ENCODE measurements around the gene COL12A1. TPM values are rescaled to one million over a fixed set of nuclear protein-coding genes. Genes with fewer than 3 reads are reported as not detected.

The COL12A1 gene
- total RNA-seq, 4 donors from 2014 or later, result 14.2 to 45.1 (median 32.3) TPM

DNA sequence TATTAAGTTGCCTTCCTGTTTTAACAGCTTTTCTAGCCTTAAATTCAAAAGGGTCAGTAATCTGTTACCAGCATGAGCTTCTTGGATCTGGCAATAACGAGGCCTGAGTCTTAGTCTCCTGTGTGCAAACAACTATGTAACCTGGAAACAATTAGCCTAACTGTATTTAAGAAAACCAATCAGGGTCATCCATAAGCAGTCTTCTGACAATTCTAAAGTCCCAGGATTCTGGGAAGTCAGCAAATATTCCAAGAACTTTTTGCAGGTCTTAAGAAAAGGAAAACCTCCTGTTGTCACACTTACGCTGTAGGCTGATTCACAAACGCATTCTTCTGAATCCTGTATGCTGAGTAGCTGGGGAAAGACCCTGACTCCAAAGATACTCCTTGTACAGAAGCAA, 90.4 kb downstream of the COL12A1 start:
- WGBS, 2 donors (ENCODE audit: low coverage in 1 of 2), result 51 to 53% methylated on average over 3 of the region's 3 CpGs
- H3K27me3 ChIP-seq, result no peaks in the 10 kb centered on the region
- H3K4me1 ChIP-seq, result peaks cover 0 to 9% (median 0%) of the 10 kb centered on the region in 4 donors
- intact Hi-C loops (cut with DNase I; ENCODE audit: low total_unique reads), result no loop called here
- in situ Hi-C loops (cut with MboI; ENCODE audit: low pct_ligation_motif_present in 1 of 4, low pct_unique_long_range_greater_than_20kb in 1 of 4, low sequenced_read_pairs in 3 of 4), result no loop called here
- H3K9me3 ChIP-seq, result no peaks in the 10 kb centered on the region
- peak overlapping the region in 3 of 4 donors; percentile 26 to 53 (median 32) for H3K27ac ChIP-seq
- H3K36me3 ChIP-seq, result no peaks in the 10 kb centered on the region
- H3K4me3 ChIP-seq, result no peak overlapping the region
- TF ChIP-seq EP300 (IDR thresholded peaks at IDR 0.05; ENCODE audit: low read depth), result no peak
- TF ChIP-seq POLR2AphosphoS5 (IDR thresholded peaks at IDR 0.05), result no peak
- TF ChIP-seq, protein P1, sequence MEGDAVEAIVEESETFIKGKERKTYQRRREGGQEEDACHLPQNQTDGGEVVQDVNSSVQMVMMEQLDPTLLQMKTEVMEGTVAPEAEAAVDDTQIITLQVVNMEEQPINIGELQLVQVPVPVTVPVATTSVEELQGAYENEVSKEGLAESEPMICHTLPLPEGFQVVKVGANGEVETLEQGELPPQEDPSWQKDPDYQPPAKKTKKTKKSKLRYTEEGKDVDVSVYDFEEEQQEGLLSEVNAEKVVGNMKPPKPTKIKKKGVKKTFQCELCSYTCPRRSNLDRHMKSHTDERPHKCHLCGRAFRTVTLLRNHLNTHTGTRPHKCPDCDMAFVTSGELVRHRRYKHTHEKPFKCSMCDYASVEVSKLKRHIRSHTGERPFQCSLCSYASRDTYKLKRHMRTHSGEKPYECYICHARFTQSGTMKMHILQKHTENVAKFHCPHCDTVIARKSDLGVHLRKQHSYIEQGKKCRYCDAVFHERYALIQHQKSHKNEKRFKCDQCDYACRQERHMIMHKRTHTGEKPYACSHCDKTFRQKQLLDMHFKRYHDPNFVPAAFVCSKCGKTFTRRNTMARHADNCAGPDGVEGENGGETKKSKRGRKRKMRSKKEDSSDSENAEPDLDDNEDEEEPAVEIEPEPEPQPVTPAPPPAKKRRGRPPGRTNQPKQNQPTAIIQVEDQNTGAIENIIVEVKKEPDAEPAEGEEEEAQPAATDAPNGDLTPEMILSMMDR (IDR thresholded peaks at IDR 0.05), result no peak
- TF ChIP-seq POLR2A (IDR thresholded peaks at IDR 0.05), result no peak
- no peak for DNase-seq

DNA sequence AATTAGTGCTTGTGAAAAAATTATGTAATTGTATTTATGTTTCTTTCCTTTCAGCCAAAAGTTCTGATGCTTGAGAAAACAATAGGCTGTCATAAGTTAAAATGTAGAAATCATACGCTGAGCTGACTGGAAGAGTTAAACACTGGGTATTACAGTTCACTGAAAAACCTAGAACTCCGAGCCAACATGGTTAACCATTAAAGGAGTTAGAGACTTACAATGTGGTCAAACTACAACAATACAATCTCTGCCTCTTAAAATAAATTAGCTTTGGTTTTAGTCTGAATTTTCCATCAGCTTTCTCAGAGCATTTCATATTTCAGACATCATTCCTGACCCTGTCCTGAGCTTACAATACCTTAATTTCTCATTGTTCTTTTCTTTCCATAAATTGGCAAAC, 91.0 kb downstream of the COL12A1 start:
- 15 to 26% methylated on average over 2 of the region's 2 CpGs for WGBS, 2 donors (ENCODE audit: low coverage in 1 of 2)
- in situ Hi-C loops (cut with MboI; ENCODE audit: low pct_ligation_motif_present in 1 of 4, low pct_unique_long_range_greater_than_20kb in 1 of 4, low sequenced_read_pairs in 3 of 4), result no loop called here

DNA sequence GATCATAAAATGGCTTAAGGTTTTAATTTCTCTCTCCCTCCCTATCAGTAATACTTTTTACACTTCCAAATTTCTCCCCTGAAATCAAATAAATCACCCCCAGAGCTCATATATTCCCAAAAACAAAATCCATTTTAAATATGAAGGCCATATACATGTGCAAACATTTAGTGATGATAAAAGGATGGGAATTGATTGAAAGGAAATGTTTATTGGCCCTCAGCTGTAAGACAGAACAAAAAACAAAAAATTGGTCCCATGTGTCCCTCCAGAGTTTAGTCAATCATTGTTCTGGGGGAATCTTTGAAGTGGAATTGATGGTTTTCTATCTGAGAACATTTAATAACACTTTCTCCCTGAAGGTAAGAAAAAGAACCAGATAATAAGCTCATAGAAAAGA, 91.7 kb downstream of the COL12A1 start:
- Histone ChIP-seq H3K36me3 (no peaks in the 10 kb centered on the region), H3K27me3 (no peaks in the 10 kb centered on the region), H3K27ac (peak overlapping the region in 2 of 4 donors; percentile 7 to 25), H3K4me1 (peaks cover 0 to 9% (median 0%) of the 10 kb centered on the region in 4 donors), H3K4me3 (no peak overlapping the region), H3K9me3 (no peaks in the 10 kb centered on the region)
- DNase-seq, result no peak
- in situ Hi-C loops (cut with MboI; ENCODE audit: low pct_ligation_motif_present in 1 of 4, low pct_unique_long_range_greater_than_20kb in 1 of 4, low sequenced_read_pairs in 3 of 4), result no loop called here
- TF ChIP-seq POLR2AphosphoS5 (IDR thresholded peaks at IDR 0.05) (no peak), POLR2A (IDR thresholded peaks at IDR 0.05) (no peak), EP300 (IDR thresholded peaks at IDR 0.05; ENCODE audit: low read depth) (no peak)
- TF ChIP-seq, protein P1 (IDR thresholded peaks at IDR 0.05), result no peak
- intact Hi-C loops (cut with DNase I; ENCODE audit: low total_unique reads), result no loop called here

More for the DNA sequence above, 91.0 kb downstream of the COL12A1 start:
- peak overlapping the region; percentile 25 to 53 (median 29) for H3K27ac ChIP-seq
- intact Hi-C loops (cut with DNase I; ENCODE audit: low total_unique reads), result no loop called here
- no peak for DNase-seq
- no peaks in the 10 kb centered on the region for H3K9me3 ChIP-seq
- H3K36me3 ChIP-seq, result no peaks in the 10 kb centered on the region
- TF ChIP-seq POLR2AphosphoS5 (IDR thresholded peaks at IDR 0.05) (no peak), POLR2A (IDR thresholded peaks at IDR 0.05) (no peak), EP300 (IDR thresholded peaks at IDR 0.05; ENCODE audit: low read depth) (no peak)
- TF ChIP-seq, protein P1 (IDR thresholded peaks at IDR 0.05), result no peak
- no peak overlapping the region for H3K4me3 ChIP-seq
- peaks cover 0 to 9% (median 0%) of the 10 kb centered on the region in 4 donors for H3K4me1 ChIP-seq
- H3K27me3 ChIP-seq, result no peaks in the 10 kb centered on the region

DNA sequence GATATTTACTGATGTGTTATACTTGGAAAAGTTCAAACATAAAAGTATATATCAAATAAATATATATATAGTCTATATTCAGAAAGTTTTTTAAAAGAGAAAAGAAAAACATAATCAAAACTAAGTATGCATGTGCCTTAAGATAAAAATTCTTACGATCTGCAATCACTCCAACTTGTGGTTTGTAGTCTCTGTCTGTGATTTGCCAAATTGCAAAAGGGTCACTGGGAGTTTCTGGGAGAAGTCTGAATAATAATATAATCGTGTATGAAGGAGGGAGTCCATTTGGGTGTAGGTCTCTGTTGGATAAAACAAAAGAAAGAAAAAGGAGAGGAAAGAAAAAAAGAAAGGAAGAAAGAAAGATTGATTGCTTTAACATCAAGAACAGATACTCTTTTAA, 92.4 kb downstream of the COL12A1 start:
- no peak overlapping the region for H3K4me3 ChIP-seq
- TF ChIP-seq, protein P1 (IDR thresholded peaks at IDR 0.05), result no peak
- TF ChIP-seq POLR2AphosphoS5 (IDR thresholded peaks at IDR 0.05), result no peak
- no peak for TF ChIP-seq POLR2A (IDR thresholded peaks at IDR 0.05)
- TF ChIP-seq EP300 (IDR thresholded peaks at IDR 0.05; ENCODE audit: low read depth), result no peak
- WGBS, 2 donors (ENCODE audit: low coverage in 1 of 2), result 59 to 62% methylated on average over 2 of the region's 2 CpGs
- no peaks in the 10 kb centered on the region for H3K9me3 ChIP-seq
- intact Hi-C loops (cut with DNase I; ENCODE audit: low total_unique reads), result no loop called here
- no peak overlapping the region for H3K27ac ChIP-seq
- no peak for DNase-seq
- peaks cover 0 to 9% (median 0%) of the 10 kb centered on the region in 4 donors for H3K4me1 ChIP-seq
- in situ Hi-C loops (cut with MboI; ENCODE audit: low pct_ligation_motif_present in 1 of 4, low pct_unique_long_range_greater_than_20kb in 1 of 4, low sequenced_read_pairs in 3 of 4), result no loop called here
- no peaks in the 10 kb centered on the region for H3K27me3 ChIP-seq
- no peaks in the 10 kb centered on the region for H3K36me3 ChIP-seq

Data from transverse colon (tissue), 4 donors.